ENCODE measurements around the gene ARHGEF33.
A peak's percentile ranks its signal among the peaks of the same experiment; 100 is the strongest.

The ARHGEF33 gene

GRCh38 chr2:38889575-38889974 lies at the start of gene ARHGEF33:
Gene ARHGEF33 (plus strand): TSS chr2:38889875. CDS start chr2:38919448, 29,573 bp downstream.
- DNase-seq (ENCODE audit: low read depth) = no peak

DNA sequence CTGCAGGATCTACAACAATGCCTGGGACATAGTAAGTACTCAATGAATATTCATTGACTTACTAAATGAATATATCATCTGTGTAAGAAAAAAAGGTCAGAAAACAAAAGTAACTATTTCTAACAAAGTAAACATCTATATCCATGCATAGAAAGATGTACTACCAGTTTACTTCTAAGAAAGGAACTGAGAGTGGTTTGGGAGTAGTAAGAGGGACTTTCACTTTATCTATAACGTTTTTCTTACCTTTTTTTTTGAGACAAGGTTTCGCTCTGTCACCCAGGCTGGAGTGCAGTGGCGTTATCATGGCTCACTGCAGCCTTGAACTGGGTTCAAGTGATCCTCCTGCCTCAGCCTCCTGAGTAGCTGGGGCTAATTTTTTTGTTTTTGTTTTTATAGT lies 39.6 kb upstream of the ARHGEF33 start:
- no peak for DNase-seq (ENCODE audit: low read depth)

DNA sequence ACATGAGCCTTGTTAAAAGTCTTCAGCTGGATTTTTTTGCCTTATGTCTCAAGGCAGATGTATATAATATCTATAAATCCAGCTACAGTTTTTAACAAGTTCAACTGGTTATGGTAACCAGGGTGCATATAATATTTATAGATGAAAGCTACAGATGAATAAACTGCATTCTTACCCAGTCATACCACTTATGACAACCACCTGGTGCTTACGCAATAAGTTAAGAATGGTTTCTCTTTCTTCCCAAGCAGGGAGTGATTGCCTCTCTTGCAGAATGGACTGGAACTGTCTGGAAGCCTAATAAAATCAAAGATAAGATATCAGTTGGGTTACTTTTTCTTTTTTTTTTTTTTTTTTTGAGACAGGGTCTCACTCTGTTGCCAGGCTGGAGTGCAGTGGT lies 33.5 kb upstream of the ARHGEF33 start:
- DNase-seq (ENCODE audit: low read depth) = peak; percentile 6

DNA sequence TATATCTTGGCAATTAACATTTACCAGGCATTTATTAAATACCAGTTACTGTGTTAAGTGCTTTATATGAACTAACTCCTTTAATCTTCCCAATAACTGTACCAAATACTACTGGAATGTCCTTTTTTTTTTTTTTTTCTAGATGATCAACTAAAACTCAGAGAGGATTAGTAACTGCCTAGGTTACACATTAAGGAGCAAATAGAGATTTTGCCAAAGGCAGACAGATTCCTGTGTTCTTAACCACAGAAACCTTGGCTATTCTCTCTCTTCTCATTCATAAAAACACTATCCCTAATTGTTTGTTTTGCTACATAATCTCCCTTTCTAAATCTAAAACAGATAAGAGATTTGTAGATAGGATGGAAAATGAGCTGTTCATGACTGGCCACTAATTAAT lies 27.2 kb upstream of the ARHGEF33 start:
- DNase-seq (ENCODE audit: low read depth) = no peak

DNA sequence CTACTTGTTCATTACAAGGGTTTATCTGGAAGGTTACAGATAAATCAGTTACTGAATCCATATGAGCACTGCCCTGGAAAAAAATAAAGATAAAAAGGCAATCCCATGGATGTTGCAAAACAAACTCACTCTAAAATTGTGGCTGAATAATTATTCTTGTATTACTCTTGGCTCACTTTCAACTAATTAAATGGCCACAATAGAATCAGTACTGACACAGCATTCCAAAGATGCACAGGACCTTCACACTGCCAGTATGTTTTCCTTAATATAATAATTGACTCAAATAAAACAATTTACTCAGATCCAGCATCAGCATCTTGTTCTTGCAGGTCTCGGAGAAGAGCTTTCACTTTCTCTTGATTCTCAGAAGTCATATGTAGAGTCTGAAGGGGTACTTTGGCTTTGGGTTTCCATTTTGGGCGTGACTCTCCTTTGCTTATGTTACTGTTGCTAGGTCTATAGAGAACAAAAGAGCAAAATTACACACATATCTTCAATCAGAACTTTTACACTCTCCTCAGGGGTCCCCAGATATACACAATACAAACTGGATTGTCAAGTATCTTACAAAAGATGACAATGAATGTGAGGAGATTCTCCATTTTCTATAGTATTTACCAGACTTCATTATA lies 26.5 kb upstream of the ARHGEF33 start:
- no peak for DNase-seq (ENCODE audit: low read depth)

DNA sequence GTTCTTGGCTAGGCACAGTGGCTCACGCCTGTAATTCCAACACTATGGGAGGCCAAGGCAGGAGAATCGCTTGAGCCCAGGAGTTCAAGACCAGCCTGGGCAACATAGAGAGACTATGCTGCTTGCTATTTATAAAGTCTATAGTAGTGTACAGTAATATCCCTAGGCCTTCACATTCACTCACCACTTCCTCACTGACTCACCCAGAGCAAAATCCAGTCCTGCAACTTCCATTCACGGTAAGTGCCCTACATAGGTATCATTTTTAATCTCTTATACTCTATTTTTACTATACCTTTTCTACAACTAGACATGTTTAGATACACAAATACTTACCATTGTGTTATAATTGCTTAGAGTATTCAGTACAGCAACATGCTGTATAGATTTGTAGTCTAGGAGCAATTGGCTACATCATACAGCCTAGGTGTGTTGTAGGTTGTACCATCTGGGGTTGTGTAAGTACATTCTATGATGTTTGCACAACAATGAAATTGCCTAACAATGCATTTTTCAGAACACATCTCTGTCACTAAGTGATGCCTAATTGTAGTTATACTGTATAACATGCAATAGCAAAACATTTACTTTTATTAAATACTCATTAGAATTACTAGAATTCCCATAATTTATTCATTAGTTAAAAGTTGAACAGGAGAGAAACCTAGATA lies 22.8 kb upstream of the ARHGEF33 start:
- no peak for DNase-seq (ENCODE audit: low read depth)

DNA sequence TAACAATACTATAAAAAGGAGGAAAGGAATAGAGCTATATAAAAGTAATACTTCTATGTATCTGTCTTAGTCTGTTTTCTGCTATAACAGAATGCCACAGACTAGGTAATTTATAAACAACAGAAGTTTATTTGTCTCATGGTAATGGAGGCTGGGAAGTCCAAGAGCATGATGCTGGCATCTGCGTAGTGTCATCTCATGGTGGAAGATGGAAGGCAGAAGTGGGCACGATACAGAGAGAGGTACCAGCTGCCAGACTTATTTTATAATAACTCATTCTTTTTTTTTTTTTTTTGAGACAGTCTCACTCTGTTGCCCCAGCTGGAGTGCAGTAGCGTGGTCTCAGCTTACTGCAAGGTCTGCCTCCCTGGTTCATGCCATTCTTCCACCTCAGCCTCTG lies 18.2 kb upstream of the ARHGEF33 start:
- no peak for DNase-seq (ENCODE audit: low read depth)

DNA sequence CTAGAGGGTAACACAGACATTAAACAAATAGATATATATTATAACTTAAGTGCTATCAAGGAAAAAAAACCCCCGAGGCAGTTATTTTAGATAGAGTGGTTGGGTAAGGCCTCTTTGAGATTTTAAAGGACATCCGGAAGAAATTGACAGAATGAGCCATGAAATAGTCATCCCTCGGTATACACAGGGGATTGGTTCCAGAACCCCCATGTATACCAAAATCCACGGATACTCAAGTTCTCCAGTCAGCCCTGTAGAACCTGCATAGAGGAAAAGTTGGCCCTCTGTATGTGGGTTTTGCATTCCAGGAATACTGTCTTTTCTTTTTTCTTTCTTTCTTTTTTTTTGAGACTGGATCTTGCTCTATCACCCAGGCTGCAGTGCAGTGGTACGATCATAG lies 15.9 kb upstream of the ARHGEF33 start:
- DNase-seq (ENCODE audit: low read depth) = no peak

- DNase-seq (ENCODE audit: low read depth) = no peak
These were observed 14.5 kb upstream of the ARHGEF33 start for GRCh38 chr2:38875227-38875575.

GRCh38 chr2:38875576-38876367 lies 13.9 kb upstream of the ARHGEF33 start, which contains the start of the genes DHX57 and MORN2:
Gene DHX57 (minus strand): TSS chr2:38875934. CDS start chr2:38868405, 7,529 bp downstream.
Gene MORN2 (plus strand): TSS chr2:38875976.
- peak; percentile 63 for DNase-seq (ENCODE audit: low read depth)

DNA sequence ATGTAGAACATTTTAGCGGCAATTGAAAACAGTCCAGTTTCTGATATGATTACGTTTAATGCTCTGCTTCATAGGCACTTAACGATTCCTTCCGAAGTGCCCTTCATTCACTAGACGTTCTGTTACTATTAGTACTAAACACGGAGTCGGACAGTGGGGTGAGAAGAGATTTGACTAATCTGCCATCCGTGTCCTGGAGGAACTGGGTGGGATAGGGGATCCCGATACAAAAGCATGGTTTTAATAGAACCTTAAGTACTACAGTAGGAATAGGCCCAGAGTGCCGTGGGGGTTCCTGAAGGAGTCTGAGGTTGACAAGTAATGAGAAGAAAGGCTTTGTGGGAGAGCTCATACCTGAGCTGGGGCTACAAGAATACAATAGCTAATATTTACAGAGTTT lies 13.3 kb upstream of the ARHGEF33 start:
- DNase-seq (ENCODE audit: low read depth) = no peak

GRCh38 chr2:38886063-38886462 lies 3.6 kb upstream of the ARHGEF33 start:
- no peak for DNase-seq (ENCODE audit: low read depth)

DNA sequence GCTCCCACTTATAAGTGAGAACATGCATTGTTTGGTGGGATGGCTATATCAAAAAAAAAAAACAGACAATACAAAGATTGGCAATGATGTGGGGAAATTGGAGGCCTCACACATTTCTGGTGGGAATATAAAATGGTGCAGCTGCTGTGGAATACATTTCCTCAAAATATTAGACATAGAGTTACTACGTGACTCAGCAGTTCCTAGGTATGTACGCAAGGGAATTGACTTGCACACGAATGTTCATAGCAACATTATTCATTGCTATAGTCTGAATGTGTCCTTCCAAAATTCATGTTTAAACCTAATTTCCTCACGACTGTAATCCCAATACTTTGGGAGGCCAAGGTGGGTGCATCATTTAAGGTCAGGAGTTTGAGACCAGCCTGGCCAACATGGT lies 2.3 kb upstream of the ARHGEF33 start:
- no peak for DNase-seq (ENCODE audit: low read depth)

GRCh38 chr2:38887902-38888554 lies 1.6 kb upstream of the ARHGEF33 start:
- no peak for DNase-seq (ENCODE audit: low read depth)

GRCh38 chr2:38889045-38889444 lies 630 bp upstream of the ARHGEF33 start:
- no peak for DNase-seq (ENCODE audit: low read depth)

DNA sequence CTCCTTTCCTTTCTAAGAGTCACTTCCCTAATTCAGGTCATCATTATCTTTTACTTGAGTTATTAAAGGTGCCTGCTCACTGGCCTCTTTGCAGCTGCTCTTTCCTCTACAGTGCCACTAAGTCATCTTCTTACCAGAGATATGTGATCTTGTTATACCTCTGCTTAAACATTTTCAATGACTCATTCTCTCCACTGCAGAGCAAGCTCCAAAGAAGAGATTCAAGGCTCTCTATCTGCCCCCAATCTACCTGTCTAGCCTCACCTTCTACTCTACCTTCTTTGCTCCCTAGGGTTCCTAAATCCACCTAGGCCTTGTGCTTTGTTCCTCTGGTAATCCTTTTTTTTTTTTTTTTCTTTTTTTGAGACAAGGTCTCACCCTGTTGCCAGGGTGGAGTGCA lies 3.1 kb downstream of the ARHGEF33 start:
- no peak for DNase-seq (ENCODE audit: low read depth)

- no peak for DNase-seq (ENCODE audit: low read depth)
These were observed 8.6 kb downstream of the ARHGEF33 start for GRCh38 chr2:38898256-38898655.

DNA sequence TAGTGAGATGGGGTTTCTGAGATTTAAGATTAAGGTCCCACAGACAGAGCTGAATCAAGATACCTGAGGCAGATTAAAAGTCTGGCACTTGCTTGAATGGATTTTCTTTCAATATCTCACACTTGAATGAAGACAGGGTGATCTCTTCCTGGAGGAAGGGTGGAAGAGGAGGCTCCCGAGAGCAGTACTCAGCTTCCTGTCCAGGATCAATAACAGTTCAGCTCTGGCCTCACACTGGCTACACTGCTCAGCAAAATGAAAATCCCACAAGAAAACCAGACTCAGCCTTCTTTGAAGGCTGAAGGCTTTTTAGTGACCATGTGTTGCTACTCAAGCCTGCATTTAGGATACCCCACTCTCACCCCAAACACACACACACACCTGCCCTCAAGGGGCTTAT lies 11.1 kb downstream of the ARHGEF33 start:
- DNase-seq (ENCODE audit: low read depth) = no peak

GRCh38 chr2:38905251-38905650 lies 15.6 kb downstream of the ARHGEF33 start:
- DNase-seq (ENCODE audit: low read depth) = no peak

DNA sequence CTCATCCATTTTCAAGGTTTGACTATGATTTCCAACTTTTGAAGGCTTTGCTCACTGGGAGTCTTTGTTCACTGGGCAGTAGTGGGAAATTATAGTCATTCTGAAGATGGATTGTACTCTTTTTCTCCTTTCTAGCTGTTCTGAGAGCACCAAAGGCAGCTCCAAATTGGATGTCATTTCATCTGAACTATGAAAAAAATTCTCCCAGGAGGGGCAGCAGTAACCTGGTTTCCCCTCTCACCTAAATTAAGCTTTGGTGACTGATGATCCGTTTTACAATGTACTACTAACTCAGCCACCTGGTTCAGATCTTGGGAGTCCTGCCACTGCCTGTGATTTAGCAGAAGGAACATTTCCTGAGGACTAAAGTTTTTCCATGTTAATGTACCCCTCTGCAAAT lies 17.6 kb downstream of the ARHGEF33 start:
- DNase-seq (ENCODE audit: low read depth) = no peak

DNA sequence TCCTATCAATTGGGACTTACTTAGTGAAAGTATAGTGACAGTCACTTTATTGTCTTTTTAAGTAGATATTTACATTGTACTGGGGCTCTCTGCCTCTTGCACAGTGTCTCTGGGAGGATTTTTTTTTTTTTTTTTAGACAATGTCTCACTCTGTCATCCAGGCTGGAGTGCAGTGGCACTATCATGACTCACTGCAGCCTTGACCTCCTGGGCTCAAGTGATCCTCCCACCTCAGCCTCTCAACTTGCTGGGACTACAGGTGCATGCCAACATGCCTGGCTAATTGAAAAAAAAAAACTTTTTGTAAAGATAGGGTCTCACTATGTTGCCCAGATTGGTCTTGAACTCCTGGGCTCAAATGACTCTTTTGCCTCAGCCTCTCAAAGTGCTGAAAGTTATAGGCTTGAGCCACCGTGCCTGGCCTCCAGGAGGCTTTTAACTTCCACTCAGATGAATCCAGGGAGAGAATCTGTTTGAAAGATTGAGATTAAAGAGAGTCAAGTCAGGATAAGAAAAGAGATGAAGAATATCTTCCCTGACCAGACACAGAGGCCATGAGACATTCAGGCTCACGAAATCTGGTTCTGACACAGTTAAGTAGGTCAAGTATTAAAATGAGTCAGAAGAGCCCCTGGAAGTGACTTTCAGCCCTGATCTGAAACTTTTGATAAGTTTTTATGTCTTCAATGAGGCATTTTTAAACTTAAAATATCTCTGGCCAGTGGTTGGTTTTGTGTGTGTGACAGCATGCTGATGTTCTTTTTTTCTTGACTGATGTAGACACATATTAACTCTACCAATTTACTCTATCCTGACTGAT lies 18.3 kb downstream of the ARHGEF33 start:
- DNase-seq (ENCODE audit: low read depth) = no peak

DNA sequence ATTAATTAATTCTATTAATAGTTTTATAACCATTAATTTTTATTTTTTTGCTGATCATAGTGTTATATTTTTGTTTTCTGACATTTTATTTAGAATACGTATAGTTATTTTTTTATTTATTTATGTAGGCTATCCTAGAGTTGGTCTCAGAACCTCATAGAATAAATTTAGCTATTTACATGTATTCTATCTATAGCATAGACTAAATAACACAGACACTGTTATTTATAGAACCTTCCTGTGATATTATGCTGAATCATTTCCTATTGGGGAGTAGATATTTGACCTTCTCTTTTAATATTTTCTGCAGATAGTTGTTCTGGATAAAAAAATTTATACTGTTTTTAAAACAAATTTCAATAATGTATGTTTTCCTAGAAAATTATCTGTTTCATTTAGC lies 20.2 kb downstream of the ARHGEF33 start:
- no peak for DNase-seq (ENCODE audit: low read depth)
